Measurements from ENCODE around the gene ITGB6. TPM values are rescaled to one million over a fixed set of nuclear protein-coding genes. Genes with fewer than 3 reads are reported as not detected.

Gene ITGB6
- total and polyA plus RNA-seq, 2 donors (not counting 3 experiments of a cell fraction or from before 2014, with no cell fraction given), result 0.03 TPM; not detected in 1

GRCh38 chr2:160205505-160205904, 5.4 kb upstream of the ITGB6 start:
- H4K20me1 ChIP-seq (replicated peaks; ENCODE audit: control insufficient read depth, extremely low read depth, insufficient read depth, low read length), result no peaks in the 10 kb centered on the region
- DNase-seq (ENCODE audit: low read depth, low spot score) (peak; percentile 97), FAIRE-seq (peak; percentile 97)
- BruUV-seq (replicated peaks), result no TSS peak
- H3K4me2 ChIP-seq (ENCODE audit: insufficient read depth, low read length), result peak overlapping the region; percentile 5
- H3K36me3 ChIP-seq (ENCODE audit: control insufficient read depth in 2 of 2, extremely low read depth in 1 of 2, insufficient read depth in 2 of 2, low read length in 2 of 2), result no peaks in the 10 kb centered on the region
- H3K9me3 ChIP-seq (replicated peaks; ENCODE audit: control insufficient read depth, insufficient read depth, low read length), result no peaks in the 10 kb centered on the region
- no peaks in the 10 kb centered on the region for H3K27me3 ChIP-seq (ENCODE audit: control insufficient read depth in 2 of 2, insufficient read depth in 2 of 2, low read length in 2 of 2)
- H3K9ac ChIP-seq (replicated peaks; ENCODE audit: extremely low read depth, insufficient read depth, low read length), result peak overlapping the region; percentile 65
- intact Hi-C loops (cut with micrococcal nuclease) (loop anchor here (1.0 to 5.0 kb wide), 5 partner anchors 25 to 872 kb away; no protein-coding TSS in a partner anchor), dilution Hi-C loops (cut with MboI; ENCODE audit: extremely low pct_ligation_motif_present, low sequenced_read_pairs) (no loop called here)
- ChIA-PET POLR2A (interaction anchor here (0.7 to 0.8 kb wide), 2 partner anchors 18 to 21 kb away, joined by 3 read pairs; no protein-coding TSS in a partner anchor), CTCF (interaction anchor here (0.7 to 7.8 kb wide), 11 partner anchors 11 to 789 kb away, joined by 3 to 84 read pairs (median 5); no protein-coding TSS in a partner anchor)
- H3K4me3 ChIP-seq (replicated peaks in 1 of 3; ENCODE audit: insufficient read depth in 1 of 3, low read depth in 1 of 3, low read length in 3 of 3), result no peak overlapping the region
- H3K9me1 ChIP-seq (replicated peaks; ENCODE audit: control insufficient read depth, extremely low read depth, insufficient read depth, low read length), result no peaks in the 10 kb centered on the region
- H3K27ac ChIP-seq (ENCODE audit: insufficient read depth, low read depth, low read length), result peak overlapping the region; percentile 91
- no peaks in the 10 kb centered on the region for H3K79me2 ChIP-seq (ENCODE audit: control insufficient read depth, insufficient read depth, low read length)
- peaks cover 48% of the 10 kb centered on the region for H3K4me1 ChIP-seq (ENCODE audit: control insufficient read depth, extremely low read depth, insufficient read depth, low read length)
- H2AFZ ChIP-seq (ENCODE audit: low read depth, low read length), result peak overlapping the region; percentile 50
- peak; percentile 72 for TF ChIP-seq POLR2A (IDR thresholded peaks at IDR 0.05; ENCODE audit: low read depth, low read length)
- TF ChIP-seq, protein P1, sequence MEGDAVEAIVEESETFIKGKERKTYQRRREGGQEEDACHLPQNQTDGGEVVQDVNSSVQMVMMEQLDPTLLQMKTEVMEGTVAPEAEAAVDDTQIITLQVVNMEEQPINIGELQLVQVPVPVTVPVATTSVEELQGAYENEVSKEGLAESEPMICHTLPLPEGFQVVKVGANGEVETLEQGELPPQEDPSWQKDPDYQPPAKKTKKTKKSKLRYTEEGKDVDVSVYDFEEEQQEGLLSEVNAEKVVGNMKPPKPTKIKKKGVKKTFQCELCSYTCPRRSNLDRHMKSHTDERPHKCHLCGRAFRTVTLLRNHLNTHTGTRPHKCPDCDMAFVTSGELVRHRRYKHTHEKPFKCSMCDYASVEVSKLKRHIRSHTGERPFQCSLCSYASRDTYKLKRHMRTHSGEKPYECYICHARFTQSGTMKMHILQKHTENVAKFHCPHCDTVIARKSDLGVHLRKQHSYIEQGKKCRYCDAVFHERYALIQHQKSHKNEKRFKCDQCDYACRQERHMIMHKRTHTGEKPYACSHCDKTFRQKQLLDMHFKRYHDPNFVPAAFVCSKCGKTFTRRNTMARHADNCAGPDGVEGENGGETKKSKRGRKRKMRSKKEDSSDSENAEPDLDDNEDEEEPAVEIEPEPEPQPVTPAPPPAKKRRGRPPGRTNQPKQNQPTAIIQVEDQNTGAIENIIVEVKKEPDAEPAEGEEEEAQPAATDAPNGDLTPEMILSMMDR (IDR thresholded peaks at IDR 0.05; ENCODE audit: extremely low read depth in 1 of 2, insufficient read depth in 1 of 2, low read depth in 1 of 2, low read length in 2 of 2), result no peak
- TF ChIP-seq FOS (IDR thresholded peaks at IDR 0.05; ENCODE audit: borderline replicate concordance, insufficient read depth, low read length), result peak; percentile 97
- no peak for TF ChIP-seq MAX (IDR thresholded peaks at IDR 0.05; ENCODE audit: insufficient read depth, insufficient read length)
- no peak for TF ChIP-seq GATA2 (IDR thresholded peaks at IDR 0.05; ENCODE audit: insufficient read depth, insufficient read length, low read depth, low read length)
- no peak for TF ChIP-seq MYC (IDR thresholded peaks at IDR 0.05; ENCODE audit: low read depth, low read length)
- TF ChIP-seq EZH2 (IDR thresholded peaks at IDR 0.05; ENCODE audit: borderline replicate concordance, low read depth, low read length, severe bottlenecking), result no peak
- TF ChIP-seq JUN (IDR thresholded peaks at IDR 0.05; ENCODE audit: borderline replicate concordance, insufficient read depth, insufficient read length, low read depth), result peak; percentile 81
- TF ChIP-seq POLR2AphosphoS5 (IDR thresholded peaks at IDR 0.05; ENCODE audit: insufficient read depth, low read depth, low read length), result peak; percentile 88
